IMR-90 (cell line): ENCODE measurements around the gene HEXD. TPM values are rescaled to one million over a fixed set of nuclear protein-coding genes. Genes with fewer than 3 reads are reported as not detected.

Experiments used
- ATAC-seq: fragments of 200-7000 bp; cut with Tn5 transposase; 2 replicates; pipeline ENCODE4 v1.9.1; 2020; ENCODE audit warnings: low read depth, mild to moderate bottlenecking, moderate library complexity
- BruUV-seq: library from RNA; stranded (reverse); fragments of 400-500 nt; replicated peaks from 2 replicates; lab custom pipeline; 2021; lab: Mats Ljungman, UMichigan
- CTCF ChIA-PET: fragments of 300-600 bp; formaldehyde crosslinking; extraction: SDS; loops from one replicate; lab custom pipeline; 2021; ENCODE audit warnings: antibody characterized with exemption; lab: Yijun Ruan, JAX
- POLR2A ChIA-PET: fragments of 300-600 bp; sonication (Branson Sonifier 250); formaldehyde crosslinking; loops from one replicate; lab custom pipeline; 2022; ENCODE audit warnings: antibody characterized with exemption; ENCODE audit not compliant: unreplicated experiment; lab: Charles Lee
- DNase-seq: peaks from one replicate; pipeline ENCODE4 v3.0.0; 2013
- H2AFZ ChIP-seq: replicated peaks from 2 replicates; pipeline ENCODE3; 2013; ENCODE audit warnings: low read length, mild to moderate bottlenecking; ENCODE audit not compliant: poor library complexity
- H2AK5ac ChIP-seq: 2 replicates; pipeline ENCODE4 v1.6.1; 2013; ENCODE audit warnings: low read depth, low read length, inconsistent platforms
- H2AK9ac ChIP-seq: replicated peaks from 2 replicates; pipeline ENCODE3; 2013; ENCODE audit warnings: mild to moderate bottlenecking, low read depth, low read length, moderate library complexity; ENCODE audit not compliant: poor library complexity
- H2BK120ac ChIP-seq: 2 replicates; pipeline ENCODE4 v1.6.1; 2013; ENCODE audit warnings: low read depth, low read length, inconsistent platforms
- H2BK15ac ChIP-seq: 3 replicates; pipeline ENCODE4 v1.6.1; 2013; ENCODE audit warnings: low read depth, low read length, inconsistent platforms
- H2BK20ac ChIP-seq: 2 replicates; pipeline ENCODE4 v1.6.1; 2013; ENCODE audit warnings: low read depth, mild to moderate bottlenecking, inconsistent platforms, low read length, moderate library complexity
- H2BK5ac ChIP-seq: 2 replicates; pipeline ENCODE4 v1.6.1; 2013; ENCODE audit warnings: mild to moderate bottlenecking, low read depth, low read length, inconsistent platforms; ENCODE audit not compliant: poor library complexity, severe bottlenecking
- H3K14ac ChIP-seq: replicated peaks from 2 replicates; pipeline ENCODE4 v1.6.1; 2013; ENCODE audit warnings: low read depth, low read length, inconsistent platforms
- H3K18ac ChIP-seq: 2 replicates; pipeline ENCODE4 v1.6.1; 2013; ENCODE audit warnings: low read depth, low read length, control low read depth
- H3K23ac ChIP-seq: 2 replicates; pipeline ENCODE4 v1.6.1; 2013; ENCODE audit warnings: low read depth, low read length, inconsistent platforms
- H3K27ac ChIP-seq: 2 replicates; pipeline ENCODE4 v1.5.1; 2013; ENCODE audit warnings: mild to moderate bottlenecking, control low read depth, low read length; ENCODE audit not compliant: insufficient read depth
- H3K27me3 ChIP-seq: 2 replicates; pipeline ENCODE4 v1.6.1; 2013; ENCODE audit warnings: low read length; ENCODE audit not compliant: control insufficient read depth, insufficient read depth
- H3K36me3 ChIP-seq: 2 replicates; pipeline ENCODE4 v1.6.1; 2013; ENCODE audit warnings: low read length, mixed read lengths; ENCODE audit not compliant: control insufficient read depth, insufficient read depth
- H3K4ac ChIP-seq: 2 replicates; pipeline ENCODE4 v1.6.1; 2013; ENCODE audit warnings: low read depth, low read length, inconsistent platforms
- H3K4me1 ChIP-seq: 2 replicates; pipeline ENCODE4 v1.6.1; 2013; ENCODE audit warnings: low read length, mixed read lengths; ENCODE audit not compliant: control insufficient read depth, insufficient read depth
- H3K4me2 ChIP-seq: 2 replicates; pipeline ENCODE4 v1.6.1; 2013; ENCODE audit warnings: low read depth, mild to moderate bottlenecking, control low read depth, low read length, moderate library complexity
- H3K4me3 ChIP-seq: 2 replicates; pipeline ENCODE4 v1.5.1; 2013; ENCODE audit warnings: low read depth, mild to moderate bottlenecking, control low read depth, low read length, moderate library complexity; ENCODE audit not compliant: insufficient read depth
- H3K56ac ChIP-seq: 2 replicates; pipeline ENCODE4 v1.6.1; 2013; ENCODE audit warnings: low read length, inconsistent platforms; ENCODE audit not compliant: insufficient read depth; ENCODE audit errors: extremely low read depth
- H3K79me1 ChIP-seq, 2 experiments: 2 replicates each; pipeline ENCODE4 v1.6.1; 2013; ENCODE audit warnings: low read length in 2 of 2, inconsistent platforms in 1 of 2, low read depth in 1 of 2
- H3K9ac ChIP-seq: 2 replicates; pipeline ENCODE4 v1.6.1; 2013; ENCODE audit warnings: low read depth, low read length, control low read depth
- H3K9me1 ChIP-seq: 2 replicates; pipeline ENCODE4 v1.6.1; 2013; ENCODE audit warnings: low read length, inconsistent platforms; ENCODE audit not compliant: insufficient read depth
- H3K9me3 ChIP-seq: 2 replicates; pipeline ENCODE4 v1.6.1; 2013; ENCODE audit warnings: low read length; ENCODE audit not compliant: control insufficient read depth, insufficient read depth
- H4K20me1 ChIP-seq: 2 replicates; pipeline ENCODE4 v1.6.1; 2013; ENCODE audit warnings: low read length, inconsistent platforms; ENCODE audit not compliant: insufficient read depth
- H4K5ac ChIP-seq: 2 replicates; pipeline ENCODE4 v1.6.1; 2013; ENCODE audit warnings: mild to moderate bottlenecking, low read depth, low read length, control low read depth
- H4K8ac ChIP-seq, 2 experiments: 2 replicates each; pipeline ENCODE4 v1.6.1; 2013; ENCODE audit warnings: low read depth in 2 of 2, low read length in 2 of 2, control low read depth in 1 of 2, inconsistent platforms in 1 of 2
- H4K91ac ChIP-seq: 2 replicates; pipeline ENCODE4 v1.6.1; 2013; ENCODE audit warnings: low read depth, low read length, inconsistent platforms; ENCODE audit not compliant: insufficient read depth
- FOS ChIP-seq: fragments of 150-350 bp; IDR thresholded peaks from 2 replicates; pipeline ENCODE4 v1.6.1; 2016; ENCODE audit warnings: low read depth, low read length
- WGBS, 2 experiments: methylation state at CpG; one replicate each; pipeline versions ENCODE4 v1.1.5 to v1.1.7; 2013; ENCODE audit warnings: missing lambda C conversion rate in 2 of 2; ENCODE audit not compliant: insufficient read length in 1 of 2; ENCODE audit errors: extremely low coverage in 2 of 2; 5-methylcytosine and 5-hydroxymethylcytosine counted together
- dilution Hi-C: fragments of 300-500 bp; cut with HindIII; formaldehyde crosslinking; loops from one replicate; pipeline ENCODE4 v1.14.3; 2018; ENCODE audit warnings: low sequenced_read_pairs; ENCODE audit not compliant: unreplicated experiment
- in situ Hi-C: fragments of 300-500 bp; cut with MboI; formaldehyde crosslinking; loops from 3 replicates; pipeline ENCODE4 v1.14.3; 2019; ENCODE audit warnings: low sequenced_read_pairs, inconsistent platforms, mixed read lengths
- intact Hi-C: fragments of 100-400 bp; cut with micrococcal nuclease; formaldehyde crosslinking; loops from 2 replicates; pipeline ENCODE4 v1.10.0; 2022
- polyA plus RNA-seq, 3 experiments: library from polyadenylated mRNA; depleted of rRNA; stranded (reverse); fragments of >200 nt; gene quantifications; 2 replicates each; pipeline ENCODE4 v1.2.3, GENCODE V29; 2012; ENCODE audit warnings: low replicate concordance in 1 of 3
- total RNA-seq: library from RNA; depleted of rRNA; stranded (reverse); fragments of >200 nt; gene quantifications from 2 replicates; pipeline ENCODE4 v1.2.3, GENCODE V29; 2012

Gene HEXD
- total and polyA plus RNA-seq, 2 of the 4 experiments (the other 2 are of a cell fraction), result 3.8 to 9.5 TPM

DNA sequence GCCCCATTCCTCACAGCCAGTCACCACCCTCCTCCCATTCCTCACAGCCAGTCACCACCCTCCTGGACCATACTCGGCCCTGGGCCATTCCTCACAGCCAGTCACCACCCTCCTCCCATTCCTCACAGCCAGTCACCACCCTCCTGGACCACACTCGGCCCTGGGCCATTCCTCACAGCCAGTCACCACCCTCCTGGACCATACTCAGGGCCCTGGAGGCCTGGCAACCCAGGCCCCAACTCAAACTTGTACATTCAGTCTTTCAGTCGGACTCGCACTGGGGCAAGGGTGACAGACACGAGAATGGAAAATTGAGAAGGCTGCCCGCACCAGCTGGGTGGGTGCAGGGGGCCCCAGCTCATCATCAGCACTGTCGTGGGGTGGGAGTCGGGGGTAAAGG is 71.0 kb downstream of the HEXD start:
- Histone ChIP-seq H3K36me3 (peaks cover 35% of the 10 kb centered on the region), H3K4ac (no peak overlapping the region), H3K79me1 (peaks cover 0 to 5% of the 10 kb centered on the region in 2 experiments; a peak in 1 of 4 replicates), H3K27ac (no peak overlapping the region), H2BK20ac (no peak overlapping the region), H2BK15ac (no peak overlapping the region), H3K9ac (no peak overlapping the region), H2BK120ac (no peak overlapping the region), H2AK9ac (peak overlapping the region; percentile 74), H4K20me1 (peaks cover 9% of the 10 kb centered on the region; the same call in 1 of the 2 replicates), H4K91ac (no peak overlapping the region), H4K5ac (no peak overlapping the region), H3K23ac (no peak overlapping the region), H3K9me3 (no peaks in the 10 kb centered on the region), H2AK5ac (no peak overlapping the region), H2AFZ (peak overlapping the region; percentile 37), H3K9me1 (peaks cover 8% of the 10 kb centered on the region), H3K4me3 (no peak overlapping the region), H3K14ac (no peak overlapping the region), H3K27me3 (no peaks in the 10 kb centered on the region), H3K4me1 (peaks cover 10% of the 10 kb centered on the region), H2BK5ac (no peak overlapping the region), H3K56ac (no peak overlapping the region), H3K18ac (no peak overlapping the region), H4K8ac (no peak overlapping the region), H3K4me2 (no peak overlapping the region)
- ATAC-seq (peak; percentile 76), DNase-seq (peak; percentile 65)
- dilution Hi-C loops (no loop called here), intact Hi-C loops (no loop called here), in situ Hi-C loops (no loop called here)
- ChIA-PET POLR2A (no interaction called here), CTCF (no interaction called here)
- 15% methylated on average over 1 of the region's 8 CpGs; no CpG with 5 or more reads in 1 of the 2 experiments for WGBS, 2 experiments
- no peak for TF ChIP-seq FOS
- BruUV-seq, result no TSS peak
